Heart left ventricle (tissue), 16 donors: Measurements from ENCODE around the gene AGPAT2. TPM values are rescaled to one million over a fixed set of nuclear protein-coding genes. Genes with fewer than 3 reads are reported as not detected.
A peak's percentile ranks its signal among the peaks of the same experiment; 100 is the strongest.
"Not testable (repeated sequence)": the region's sequence is repeated elsewhere in the genome, so short reads cannot be mapped to it uniquely, and the experiment has no call there.

Experiments
- ATAC-seq, 4 donors: fragments of 200-7000 bp; cut with Tn5 transposase; one replicate each; pipeline ENCODE4 v1.9.1; 2020 to 2022; ENCODE audit warnings: moderate library complexity in 4 of 4, mild to moderate bottlenecking in 3 of 4, moderate number of reproducible peaks in 1 of 4
- DNase-seq, 5 donors: peaks; one replicate each; pipeline ENCODE4 v3.0.0-alpha.2; 2020
- H3K27ac ChIP-seq, 12 donors: fragments of 200-600 bp; sonication (generic) in 4 of 12; one replicate each; pipeline versions ENCODE4 v1.5.0 to v1.8.0; 2016 to 2022; ENCODE audit warnings: mild to moderate bottlenecking in 2 of 12
- H3K27me3 ChIP-seq, 9 donors: fragments of 200-600 bp; sonication (generic) in 2 of 9; one replicate each; pipeline versions ENCODE4 v1.5.1 to v1.8.0; 2016 to 2022; ENCODE audit warnings: mild to moderate bottlenecking in 3 of 9
- H3K36me3 ChIP-seq, 9 donors: fragments of 200-600 bp; sonication (generic) in 2 of 9; one replicate each; pipeline versions ENCODE4 v1.5.0 to v1.8.0; 2018 to 2022; ENCODE audit warnings: mild to moderate bottlenecking in 2 of 9
- H3K4me1 ChIP-seq, 12 donors: fragments of 200-600 bp; sonication (generic) in 4 of 12; one replicate each; pipeline versions ENCODE4 v1.5.0 to v1.8.0; 2016 to 2022; ENCODE audit warnings: mild to moderate bottlenecking in 3 of 12
- H3K4me3 ChIP-seq, 12 donors: fragments of 200-600 bp; sonication (generic) in 4 of 12; one replicate each; pipeline versions ENCODE4 v1.5.0 to v1.8.0; 2017 to 2022; ENCODE audit warnings: mild to moderate bottlenecking in 9 of 12, moderate library complexity in 4 of 12
- H3K9me3 ChIP-seq, 12 donors: fragments of 200-600 bp; sonication (generic) in 4 of 12; one replicate each; pipeline versions ENCODE4 v1.5.0 to v1.8.0; 2016 to 2022; ENCODE audit warnings: mild to moderate bottlenecking in 1 of 12
- CTCF ChIP-seq, 12 donors: fragments of 200-600 bp; sonication (generic) in 4 of 12; IDR thresholded peaks; one replicate each; pipeline versions ENCODE4 v1.5.0 to v1.8.0; 2018 to 2022; ENCODE audit warnings: antibody characterized with exemption in 12 of 12, mild to moderate bottlenecking in 5 of 12
- POLR2A ChIP-seq, 2 donors: fragments of 450-650 bp; IDR thresholded peaks; one replicate each; pipeline ENCODE4 v1.6.1; 2017; ENCODE audit warnings: antibody characterized with exemption in 2 of 2, mild to moderate bottlenecking in 2 of 2, moderate library complexity in 2 of 2
- WGBS, 4 donors: extraction: QIAGEN DNeasy Blood & Tissue Kit in 2 of 4; methylation state at CpG; one replicate each; pipeline versions ENCODE4 v1.1.5 to v1.1.7; 2013 to 2018; 5-methylcytosine and 5-hydroxymethylcytosine counted together
- intact Hi-C, 10 donors: fragments of 100-400 bp; cut with DNase I; formaldehyde crosslinking; loops; one replicate each; pipeline versions ENCODE4 v1.11.1 to v1.14.2; 2022
- polyA plus RNA-seq, 2 donors: library from polyadenylated mRNA; stranded (reverse); fragments of 200-250 nt; gene quantifications; one replicate each; pipeline ENCODE4 v1.2.3, GENCODE V29; 2013
- total RNA-seq, 9 donors: library from RNA; depleted of rRNA in 2 of 9; stranded (reverse); fragments of >200 nt in 2 of 9; fragmentation: NEBNext Ultra II Directional in 3 of 9; extraction: Animal tissue kit (Norgen Biotek cat#: 25700) in 3 of 9; gene quantifications; one replicate each; pipeline versions ENCODE4 v1.1.0 to v1.2.4, GENCODE V29; 2016 to 2023
- donor health status: ischemic (EF 13 %, LVEDD 7.1; RV severe dilation, severe dysfunction).
- donor health status: healthy with polysubstance abuse.
- donor health status: DM: no; HTN: yes; CAD: no.
- donor health status: DM: no; HTN: no; CAD: no.
- donor health status: ischemic (EF 25% LVEDD 6.9; RV normal size, moderate dysfunction).
- donor health status: ischemic (EF 25% LVEDD 5.7; RV mildly dilated, moderate dysfunction).
- donor health status: healthy.
- donor health status: DM: yes; HTN: yes; CAD: no.
- donor health status: ischemic (EF 35%, LVEDD 5.7; RV mildly dilated, moderate dysfunction).
- donor health status: nonischemic (EF 11% LVEDD 7.7; RV severe dilation, severe dysfunction).
- donor health status: DM: yes; HTN: yes; CAD: no.
- donor health status: PGD.
- donor health status: ischemic (EF 29% LVEDD 5.4; RV normal size, mild dysfunction).
- donor health status: nonischemic (EF 23%, LVEDD 6.1; RV moderate dilation, normal function).

The AGPAT2 gene
- total and polyA plus RNA-seq, 11 donors: 52.4 to 122 (median 69.3) TPM

DNA sequence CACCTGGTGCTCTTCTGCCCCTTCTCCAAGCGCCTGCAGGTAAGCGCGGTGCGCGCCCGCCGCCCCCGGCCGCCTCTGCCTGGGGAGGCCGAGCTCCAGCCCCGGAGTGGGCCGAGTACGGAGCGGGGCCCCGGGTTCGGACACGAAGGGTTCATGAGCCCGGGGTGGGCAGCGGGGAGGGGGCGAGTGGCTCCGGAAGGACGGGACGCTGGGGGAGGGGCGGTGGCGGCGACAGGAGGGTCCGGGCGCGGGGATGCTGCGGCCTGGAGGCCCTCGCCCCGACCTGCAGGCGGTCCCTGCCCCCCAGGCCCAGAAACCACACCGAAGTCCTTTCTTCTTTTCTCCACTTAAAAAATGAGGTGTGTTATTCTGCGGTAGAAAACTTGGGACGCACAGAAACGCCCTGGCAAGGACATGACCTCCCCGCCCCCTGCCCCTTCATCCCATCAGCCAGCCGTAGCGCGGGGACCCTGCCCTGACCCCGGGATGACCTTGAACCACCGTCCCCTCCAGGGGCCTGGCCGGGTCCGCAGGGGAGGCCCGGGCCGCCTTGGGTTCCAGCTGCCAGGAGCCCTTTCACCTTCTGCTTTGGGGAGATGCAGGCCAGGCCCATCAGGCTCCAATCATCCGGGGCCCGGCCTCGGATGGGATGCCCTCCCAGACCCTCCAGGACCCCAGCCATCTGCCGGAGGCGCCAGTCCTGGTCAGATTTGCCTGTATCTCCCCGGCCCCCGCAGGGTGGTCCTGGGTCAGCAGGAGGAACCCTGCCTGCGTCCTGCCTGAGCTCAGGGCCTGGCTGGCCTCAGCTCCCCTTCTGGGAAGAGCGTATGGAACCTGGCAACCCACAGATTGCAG, 25.7 kb upstream of the AGPAT2 start:
- 4 to 11% (median 6%) methylated on average over 12 to 56 of the region's 56 CpGs for WGBS, 4 donors
- H3K36me3 ChIP-seq: no peaks in the 10 kb centered on the region
- intact Hi-C loops: loop anchor here in 1 of 10 donors (5.0 kb wide), 1 partner anchor 36 kb away; no protein-coding TSS in a partner anchor
- H3K9me3 ChIP-seq: no peaks in the 10 kb centered on the region
- peak overlapping the region in 11 of 12 donors; percentile 74 to 91 (median 86) for H3K27ac ChIP-seq
- peaks cover 0 to 23% (median 0%) of the 10 kb centered on the region in 9 donors for H3K27me3 ChIP-seq
- peaks cover 4 to 43% (median 34%) of the 10 kb centered on the region in 12 donors for H3K4me1 ChIP-seq
- peak in 1 of 4 donors; percentile 1 for ATAC-seq
- H3K4me3 ChIP-seq: peak overlapping the region; percentile 59 to 91 (median 76)
- no peak for TF ChIP-seq POLR2A (IDR thresholded peaks at IDR 0.05)
- no peak for TF ChIP-seq CTCF (IDR thresholded peaks at IDR 0.05)
- DNase-seq: peak in 1 of 5 donors; percentile 20

GRCh38 chr9:136711751-136712689, 24.8 kb upstream of the AGPAT2 start, which contains the start of gene DIPK1B:
TSS of gene DIPK1B (plus strand) at chr9:136712572. CDS start at chr9:136712666, 94 bp downstream.
- peak in 1 of 5 donors; percentile 23 for DNase-seq
- peaks cover 0 to 23% (median 0%) of the 10 kb centered on the region in 9 donors for H3K27me3 ChIP-seq
- 2 to 6% (median 4%) methylated on average over 24 to 119 of the region's 119 CpGs for WGBS, 4 donors

DNA sequence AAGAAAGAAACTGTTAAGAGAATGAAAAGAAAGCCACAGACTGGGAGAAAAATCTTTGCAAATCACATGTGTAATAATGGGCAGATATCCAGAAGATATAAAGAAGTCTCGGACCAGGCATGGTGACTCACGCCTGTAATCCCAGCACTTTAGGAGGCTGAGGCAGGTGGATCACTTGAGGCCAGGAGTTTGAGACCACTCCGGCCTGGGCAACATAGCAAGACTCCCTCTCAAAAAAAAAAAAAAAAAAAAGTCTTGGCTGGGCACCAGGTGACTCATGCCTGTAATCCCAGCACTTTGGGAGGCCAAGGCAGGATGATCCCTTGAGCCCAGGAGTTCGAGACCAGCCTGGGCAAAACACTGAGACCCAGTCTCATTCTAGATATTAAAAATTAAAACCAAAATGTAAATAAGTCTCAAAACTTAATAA, 24.0 kb upstream of the AGPAT2 start:
- H3K36me3 ChIP-seq, ATAC-seq, H3K9me3 ChIP-seq, DNase-seq: not testable (repeated sequence)
- Histone ChIP-seq H3K27me3 (peaks cover 0 to 23% (median 0%) of the 10 kb centered on the region in 9 donors), H3K4me3 (peak overlapping the region in 3 of 12 donors; percentile 54 to 91 (median 56)), H3K27ac (peak overlapping the region in 6 of 12 donors; percentile 22 to 65 (median 58)), H3K4me1 (peaks cover 4 to 43% (median 34%) of the 10 kb centered on the region in 12 donors)
- WGBS, 4 donors: 56 to 73% (median 58%) methylated on average over 4 of the region's 4 CpGs
- intact Hi-C loops: loop anchor here in 1 of 10 donors (5.0 kb wide), 1 partner anchor 34 kb away; no protein-coding TSS in a partner anchor

More at GRCh38 chr9:136711751-136712689, 24.8 kb upstream of the AGPAT2 start, which contains the start of gene DIPK1B:
- TF ChIP-seq POLR2A (IDR thresholded peaks at IDR 0.05) (no peak), CTCF (IDR thresholded peaks at IDR 0.05) (no peak)
- ATAC-seq: peak in 2 of 4 donors; percentile 3 to 6
- peak within 1 kb of the TSS; percentile 59 to 91 (median 76) for H3K4me3 ChIP-seq
- peak within 1 kb of the TSS in 11 of 12 donors; percentile 74 to 91 (median 86) for H3K27ac ChIP-seq
- no peaks in the 10 kb centered on the region for H3K36me3 ChIP-seq
- H3K4me1 ChIP-seq: peaks cover 4 to 43% (median 34%) of the 10 kb centered on the region in 12 donors
- H3K9me3 ChIP-seq: no peaks in the 10 kb centered on the region
- intact Hi-C loops: loop anchor here in 1 of 10 donors (5.0 kb wide), 1 partner anchor 35 kb away; no protein-coding TSS in a partner anchor

- ATAC-seq (no peak), DNase-seq (no peak)
- Histone ChIP-seq H3K27ac (no peak overlapping the region), H3K4me1 (peaks cover 4 to 41% (median 32%) of the 10 kb centered on the region in 12 donors), H3K4me3 (no peak overlapping the region), H3K9me3 (no peaks in the 10 kb centered on the region), H3K27me3 (peaks cover 0 to 23% (median 0%) of the 10 kb centered on the region in 9 donors), H3K36me3 (no peaks in the 10 kb centered on the region)
- intact Hi-C loops: loop anchor here in 1 of 10 donors (5.0 kb wide), 1 partner anchor 33 kb away; no protein-coding TSS in a partner anchor
- 88 to 93% (median 89%) methylated on average over 7 of the region's 7 CpGs for WGBS, 4 donors
- TF ChIP-seq POLR2A (IDR thresholded peaks at IDR 0.05): no peak
- TF ChIP-seq CTCF (IDR thresholded peaks at IDR 0.05): no peak
Observed at GRCh38 chr9:136710543-136710942, 23.3 kb upstream of the AGPAT2 start.
